Large intestine (tissue), 3 donors: Measurements from ENCODE around the gene FEN1. TPM values are rescaled to one million over a fixed set of nuclear protein-coding genes. Genes with fewer than 3 reads are reported as not detected.

Source experiments
- DNase-seq, 2 donors: peaks; one replicate each; pipeline versions ENCODE4 v3.0.0 to v3.0.0-alpha.2; 2013
- H3K27ac ChIP-seq: one replicate; pipeline ENCODE4 v1.5.1; 2013; ENCODE audit warnings: low read length
- H3K27me3 ChIP-seq: 2 replicates; pipeline ENCODE4 v1.6.1; 2013; ENCODE audit warnings: low read length; ENCODE audit not compliant: control insufficient read depth, insufficient read depth
- H3K36me3 ChIP-seq: 2 replicates; pipeline ENCODE4 v1.6.1; 2013; ENCODE audit warnings: low read length; ENCODE audit not compliant: control insufficient read depth, insufficient read depth
- H3K4me1 ChIP-seq: one replicate; pipeline ENCODE4 v1.6.1; 2013; ENCODE audit warnings: low read length; ENCODE audit not compliant: control insufficient read depth, insufficient read depth
- H3K4me3 ChIP-seq: one replicate; pipeline ENCODE4 v1.5.1; 2013; ENCODE audit warnings: low read length
- H3K9me3 ChIP-seq: one replicate; pipeline ENCODE4 v1.6.1; 2013; ENCODE audit warnings: mild to moderate bottlenecking, low read depth, low read length, moderate library complexity; ENCODE audit not compliant: control insufficient read depth
- WGBS: methylation state at CpG from one replicate; pipeline ENCODE4 v1.1.5; 2013; ENCODE audit warnings: low lambda C conversion rate; ENCODE audit not compliant: insufficient coverage; 5-methylcytosine and 5-hydroxymethylcytosine counted together
- polyA plus RNA-seq: library from polyadenylated mRNA; unstranded; fragments of 120-200 nt; gene quantifications from one replicate; pipeline ENCODE4 v1.2.1, GENCODE V29; 2013

The FEN1 gene
- polyA plus RNA-seq, 1 donor: 21.5 TPM

GRCh38 chr11:61749591-61750217 lies 43.0 kb upstream of the FEN1 start:
- H3K27me3 ChIP-seq: no peaks in the 10 kb centered on the region
- H3K36me3 ChIP-seq: peaks cover 4% of the 10 kb centered on the region
- WGBS: no CpG with 5 or more reads among the region's 21 CpGs
- no peaks in the 10 kb centered on the region for H3K9me3 ChIP-seq
- no peak overlapping the region for H3K27ac ChIP-seq
- peaks cover 33% of the 10 kb centered on the region for H3K4me1 ChIP-seq
- no peak for DNase-seq
- no peak overlapping the region for H3K4me3 ChIP-seq

- Histone ChIP-seq H3K4me3 (no peak overlapping the region), H3K27me3 (no peaks in the 10 kb centered on the region), H3K4me1 (peaks cover 44% of the 10 kb centered on the region), H3K27ac (no peak overlapping the region), H3K9me3 (peaks cover 3% of the 10 kb centered on the region), H3K36me3 (no peaks in the 10 kb centered on the region)
- no CpG with 5 or more reads among the region's 5 CpGs for WGBS
- no peak for DNase-seq
These were observed 42.0 kb upstream of the FEN1 start for GRCh38 chr11:61750631-61751273.

GRCh38 chr11:61751384-61751783 lies 41.3 kb upstream of the FEN1 start:
- Histone ChIP-seq H3K27me3 (no peaks in the 10 kb centered on the region), H3K9me3 (peaks cover 3% of the 10 kb centered on the region), H3K4me3 (no peak overlapping the region), H3K36me3 (no peaks in the 10 kb centered on the region), H3K27ac (no peak overlapping the region), H3K4me1 (peaks cover 50% of the 10 kb centered on the region)
- no CpG with 5 or more reads among the region's 14 CpGs for WGBS
- no peak for DNase-seq

GRCh38 chr11:61752117-61752924 lies 40.4 kb upstream of the FEN1 start, which contains the start of gene MYRF:
MYRF (plus strand) TSS chr11:61752636; CDS start chr11:61752745, 109 bp downstream.
- peaks cover 3% of the 10 kb centered on the region for H3K9me3 ChIP-seq
- H3K4me3 ChIP-seq: peak within 1 kb of the TSS; percentile 91
- WGBS: no CpG with 5 or more reads among the region's 93 CpGs
- H3K36me3 ChIP-seq: no peaks in the 10 kb centered on the region
- no peaks in the 10 kb centered on the region for H3K27me3 ChIP-seq
- peak; percentile 38 to 66 for DNase-seq
- H3K27ac ChIP-seq: peak within 1 kb of the TSS; percentile 1
- H3K4me1 ChIP-seq: peaks cover 55% of the 10 kb centered on the region

- H3K4me3 ChIP-seq: peak overlapping the region; percentile 91
- peak in 1 of 2 donors; percentile 38 for DNase-seq
- H3K36me3 ChIP-seq: no peaks in the 10 kb centered on the region
- no CpG with 5 or more reads among the region's 17 CpGs for WGBS
- peak overlapping the region; percentile 1 for H3K27ac ChIP-seq
- no peaks in the 10 kb centered on the region for H3K27me3 ChIP-seq
- H3K9me3 ChIP-seq: peaks cover 3% of the 10 kb centered on the region
- peaks cover 55% of the 10 kb centered on the region for H3K4me1 ChIP-seq
These were observed 39.7 kb upstream of the FEN1 start for GRCh38 chr11:61752925-61753521.

- H3K4me1 ChIP-seq: peaks cover 54% of the 10 kb centered on the region
- no peak for DNase-seq
- no peaks in the 10 kb centered on the region for H3K36me3 ChIP-seq
- no peaks in the 10 kb centered on the region for H3K27me3 ChIP-seq
- peak overlapping the region; percentile 91 for H3K4me3 ChIP-seq
- peak overlapping the region; percentile 82 for H3K27ac ChIP-seq
- peaks cover 3% of the 10 kb centered on the region for H3K9me3 ChIP-seq
- WGBS: no CpG with 5 or more reads among the region's 5 CpGs
These were observed 39.0 kb upstream of the FEN1 start for GRCh38 chr11:61753672-61754071.

GRCh38 chr11:61754534-61755482 lies 37.9 kb upstream of the FEN1 start:
- H3K27ac ChIP-seq: peak overlapping the region; percentile 82
- no peaks in the 10 kb centered on the region for H3K36me3 ChIP-seq
- DNase-seq: peak; percentile 66 to 86
- no CpG with 5 or more reads among the region's 31 CpGs for WGBS
- peaks cover 54% of the 10 kb centered on the region for H3K4me1 ChIP-seq
- peaks cover 3% of the 10 kb centered on the region for H3K9me3 ChIP-seq
- peak overlapping the region; percentile 91 for H3K4me3 ChIP-seq
- no peaks in the 10 kb centered on the region for H3K27me3 ChIP-seq

GRCh38 chr11:61756147-61756451 lies 36.6 kb upstream of the FEN1 start:
- Histone ChIP-seq H3K36me3 (no peaks in the 10 kb centered on the region), H3K9me3 (peaks cover 3% of the 10 kb centered on the region), H3K27me3 (no peaks in the 10 kb centered on the region), H3K27ac (peak overlapping the region; percentile 82), H3K4me3 (no peak overlapping the region), H3K4me1 (peaks cover 54% of the 10 kb centered on the region)
- no CpG with 5 or more reads among the region's 4 CpGs for WGBS
- no peak for DNase-seq

GRCh38 chr11:61756452-61757212 lies 36.1 kb upstream of the FEN1 start:
- Histone ChIP-seq H3K27me3 (no peaks in the 10 kb centered on the region), H3K4me3 (peak overlapping the region; percentile 5), H3K9me3 (peaks cover 3% of the 10 kb centered on the region), H3K4me1 (peaks cover 54% of the 10 kb centered on the region), H3K27ac (peak overlapping the region; percentile 82), H3K36me3 (peaks cover 3% of the 10 kb centered on the region)
- WGBS: no CpG with 5 or more reads among the region's 9 CpGs
- DNase-seq: peak; percentile 95 to 98
